NB4 (cell line): ENCODE results near the gene PDZD2.

Source experiments
- MAX ChIP-seq: IDR thresholded peaks from 2 replicates; pipeline ENCODE4 v1.6.1; 2011; ENCODE audit warnings: low read depth, low read length
- MYC ChIP-seq: IDR thresholded peaks from 2 replicates; pipeline ENCODE4 v1.6.1; 2011; ENCODE audit warnings: low read depth, low read length
- POLR2A ChIP-seq: IDR thresholded peaks from 2 replicates; pipeline ENCODE4 v1.6.1; 2011; ENCODE audit warnings: mild to moderate bottlenecking; ENCODE audit not compliant: insufficient read length; ENCODE audit errors: extremely low read depth
- TF ChIP-seq, protein P1 (sequence below): IDR thresholded peaks from one replicate; pipeline ENCODE4 v1.5.1; 2012; ENCODE audit warnings: low read depth, low read length

DNA sequence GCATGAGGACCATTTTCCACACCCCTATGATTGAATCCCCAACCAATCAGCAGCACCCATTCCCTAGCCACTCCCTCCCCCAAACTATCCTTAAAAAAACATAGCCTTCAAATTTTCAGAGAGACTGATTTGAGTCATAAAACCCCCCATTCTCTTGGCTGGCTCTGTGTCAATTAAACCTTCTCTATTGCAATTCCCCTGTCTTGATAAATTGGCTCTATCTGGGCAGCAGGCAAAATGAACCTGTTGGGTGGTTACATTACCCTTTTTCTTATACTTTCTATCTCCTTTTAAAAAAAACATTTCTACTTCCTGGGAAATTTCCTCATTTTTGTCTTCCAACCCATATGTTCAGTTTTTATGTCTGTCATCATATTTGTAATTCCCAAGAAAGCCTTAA lies 220.2 kb downstream of the PDZD2 start:
- TF ChIP-seq, protein P1, sequence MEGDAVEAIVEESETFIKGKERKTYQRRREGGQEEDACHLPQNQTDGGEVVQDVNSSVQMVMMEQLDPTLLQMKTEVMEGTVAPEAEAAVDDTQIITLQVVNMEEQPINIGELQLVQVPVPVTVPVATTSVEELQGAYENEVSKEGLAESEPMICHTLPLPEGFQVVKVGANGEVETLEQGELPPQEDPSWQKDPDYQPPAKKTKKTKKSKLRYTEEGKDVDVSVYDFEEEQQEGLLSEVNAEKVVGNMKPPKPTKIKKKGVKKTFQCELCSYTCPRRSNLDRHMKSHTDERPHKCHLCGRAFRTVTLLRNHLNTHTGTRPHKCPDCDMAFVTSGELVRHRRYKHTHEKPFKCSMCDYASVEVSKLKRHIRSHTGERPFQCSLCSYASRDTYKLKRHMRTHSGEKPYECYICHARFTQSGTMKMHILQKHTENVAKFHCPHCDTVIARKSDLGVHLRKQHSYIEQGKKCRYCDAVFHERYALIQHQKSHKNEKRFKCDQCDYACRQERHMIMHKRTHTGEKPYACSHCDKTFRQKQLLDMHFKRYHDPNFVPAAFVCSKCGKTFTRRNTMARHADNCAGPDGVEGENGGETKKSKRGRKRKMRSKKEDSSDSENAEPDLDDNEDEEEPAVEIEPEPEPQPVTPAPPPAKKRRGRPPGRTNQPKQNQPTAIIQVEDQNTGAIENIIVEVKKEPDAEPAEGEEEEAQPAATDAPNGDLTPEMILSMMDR: no peak
- TF ChIP-seq POLR2A (no peak), MYC (no peak), MAX (no peak)
